Endodermal cell (in vitro differentiated cells): ENCODE results near the gene TBC1D16. TPM values are rescaled to one million over a fixed set of nuclear protein-coding genes. Genes with fewer than 3 reads are reported as not detected.

ENCODE experiments used
- DNase-seq: peaks from one replicate; pipeline ENCODE4 v3.0.0-alpha.2; 2017
- H3K27ac ChIP-seq: 2 replicates; pipeline ENCODE4 v1.5.1; 2013; ENCODE audit warnings: mild to moderate bottlenecking, low read depth, low read length, moderate library complexity
- H3K27me3 ChIP-seq: 2 replicates; pipeline ENCODE4 v1.6.1; 2013; ENCODE audit warnings: mild to moderate bottlenecking, low read length, moderate library complexity; ENCODE audit not compliant: insufficient read depth, control insufficient read depth, poor library complexity, severe bottlenecking
- H3K36me3 ChIP-seq: 2 replicates; pipeline ENCODE4 v1.7.0; 2013; ENCODE audit warnings: mild to moderate bottlenecking, low read length, moderate library complexity; ENCODE audit not compliant: control insufficient read depth, insufficient read depth
- H3K4me1 ChIP-seq: one replicate; pipeline ENCODE4 v1.7.0; 2013; ENCODE audit warnings: low read length; ENCODE audit not compliant: control insufficient read depth, insufficient read depth
- H3K4me3 ChIP-seq: 2 replicates; pipeline ENCODE4 v1.5.1; 2013; ENCODE audit warnings: mild to moderate bottlenecking, low read length, moderate library complexity
- H3K9ac ChIP-seq: 2 replicates; pipeline ENCODE4 v1.6.1; 2013; ENCODE audit warnings: mild to moderate bottlenecking, low read length, moderate library complexity; ENCODE audit not compliant: poor library complexity, severe bottlenecking; ENCODE audit errors: extremely low read depth
- H3K9me3 ChIP-seq: 2 replicates; pipeline ENCODE4 v1.6.1; 2013; ENCODE audit warnings: mild to moderate bottlenecking, low read length, moderate library complexity; ENCODE audit not compliant: control insufficient read depth
- H3K27ac Mint-ChIP-seq: 2 replicates; pipeline ENCODE4 v1.8.0; 2020; ENCODE audit warnings: mixed read lengths
- H3K27me3 Mint-ChIP-seq: 2 replicates; pipeline ENCODE4 v1.8.0; 2021; ENCODE audit warnings: mild to moderate bottlenecking, mixed read lengths; ENCODE audit not compliant: insufficient read depth
- H3K36me3 Mint-ChIP-seq: 2 replicates; pipeline ENCODE4 v1.8.0; 2020; ENCODE audit warnings: low read depth, mixed read lengths
- H3K4me1 Mint-ChIP-seq: 2 replicates; pipeline ENCODE4 v1.8.0; 2020; ENCODE audit warnings: mixed read lengths
- H3K4me3 Mint-ChIP-seq: 2 replicates; pipeline ENCODE4 v1.8.0; 2020; ENCODE audit warnings: mild to moderate bottlenecking, moderate library complexity, mixed read lengths
- H3K9me3 Mint-ChIP-seq: 2 replicates; pipeline ENCODE4 v1.8.0; 2020; ENCODE audit warnings: mild to moderate bottlenecking, mixed read lengths
- CTCF ChIP-seq: fragments of 200-600 bp; sonication (generic); conservative IDR thresholded peaks from 2 replicates; pipeline ENCODE4 v1.5.0; 2021; ENCODE audit warnings: antibody characterized with exemption, mild to moderate bottlenecking
- WGBS, 2 experiments: methylation state at CpG; one replicate each; pipeline versions ENCODE4 v1.1.5 to v1.1.7; 2013; ENCODE audit warnings: missing lambda C conversion rate in 2 of 2, mixed read lengths in 1 of 2; ENCODE audit not compliant: insufficient coverage in 1 of 2, insufficient read length in 1 of 2; 5-methylcytosine and 5-hydroxymethylcytosine counted together
- total RNA-seq, 2 donors: library from RNA; stranded (reverse); fragmentation: NEBNext Ultra II Directional in 1 of 2; extraction: Animal tissue kit (Norgen Biotek cat#: 25700) in 1 of 2; gene quantifications; 2 replicates in 1 of 2; 3 replicates in 1 of 2; pipeline ENCODE4 v1.2.1, GENCODE V29; 2021

TBC1D16 gene
- total RNA-seq, 2 donors from 2014 or later = 88.2 to 116 TPM

GRCh38 chr17:80002690-80003490 is 32.8 kb downstream of the TBC1D16 start:
- peaks cover 8% of the 10 kb centered on the region for H3K9me3 Mint-ChIP-seq
- peaks cover 10% of the 10 kb centered on the region for H3K4me1 Mint-ChIP-seq
- TF ChIP-seq CTCF = peak; percentile 11
- H3K36me3 ChIP-seq = peaks cover 24% of the 10 kb centered on the region
- H3K4me1 ChIP-seq = peaks cover 9% of the 10 kb centered on the region
- H3K27ac ChIP-seq = no peak overlapping the region
- H3K27me3 ChIP-seq = no peaks in the 10 kb centered on the region
- no peak overlapping the region for H3K4me3 ChIP-seq
- H3K27ac Mint-ChIP-seq = peak overlapping the region; percentile 35
- no peaks in the 10 kb centered on the region for H3K27me3 Mint-ChIP-seq
- no peak overlapping the region for H3K9ac ChIP-seq
- 87 to 92% methylated on average over 20 to 30 of the region's 30 CpGs for WGBS, 2 experiments
- peaks cover 51% of the 10 kb centered on the region for H3K36me3 Mint-ChIP-seq
- no peak for DNase-seq
- H3K9me3 ChIP-seq = peaks cover 6% of the 10 kb centered on the region
- no peak overlapping the region for H3K4me3 Mint-ChIP-seq

GRCh38 chr17:80002070-80002641 is 33.5 kb downstream of the TBC1D16 start:
- DNase-seq = no peak
- H3K4me3 Mint-ChIP-seq = no peak overlapping the region
- no peak overlapping the region for H3K27ac Mint-ChIP-seq
- H3K36me3 Mint-ChIP-seq = peaks cover 49% of the 10 kb centered on the region
- 94 to 98% methylated on average over 22 to 26 of the region's 26 CpGs for WGBS, 2 experiments
- H3K27me3 ChIP-seq = no peaks in the 10 kb centered on the region
- H3K9me3 ChIP-seq = peaks cover 6% of the 10 kb centered on the region
- no peaks in the 10 kb centered on the region for H3K27me3 Mint-ChIP-seq
- H3K9me3 Mint-ChIP-seq = peaks cover 8% of the 10 kb centered on the region
- H3K9ac ChIP-seq = no peak overlapping the region
- no peak overlapping the region for H3K4me3 ChIP-seq
- no peak overlapping the region for H3K27ac ChIP-seq
- no peak for TF ChIP-seq CTCF
- H3K4me1 Mint-ChIP-seq = peaks cover 10% of the 10 kb centered on the region
- peaks cover 19% of the 10 kb centered on the region for H3K36me3 ChIP-seq
- H3K4me1 ChIP-seq = peaks cover 9% of the 10 kb centered on the region

DNA sequence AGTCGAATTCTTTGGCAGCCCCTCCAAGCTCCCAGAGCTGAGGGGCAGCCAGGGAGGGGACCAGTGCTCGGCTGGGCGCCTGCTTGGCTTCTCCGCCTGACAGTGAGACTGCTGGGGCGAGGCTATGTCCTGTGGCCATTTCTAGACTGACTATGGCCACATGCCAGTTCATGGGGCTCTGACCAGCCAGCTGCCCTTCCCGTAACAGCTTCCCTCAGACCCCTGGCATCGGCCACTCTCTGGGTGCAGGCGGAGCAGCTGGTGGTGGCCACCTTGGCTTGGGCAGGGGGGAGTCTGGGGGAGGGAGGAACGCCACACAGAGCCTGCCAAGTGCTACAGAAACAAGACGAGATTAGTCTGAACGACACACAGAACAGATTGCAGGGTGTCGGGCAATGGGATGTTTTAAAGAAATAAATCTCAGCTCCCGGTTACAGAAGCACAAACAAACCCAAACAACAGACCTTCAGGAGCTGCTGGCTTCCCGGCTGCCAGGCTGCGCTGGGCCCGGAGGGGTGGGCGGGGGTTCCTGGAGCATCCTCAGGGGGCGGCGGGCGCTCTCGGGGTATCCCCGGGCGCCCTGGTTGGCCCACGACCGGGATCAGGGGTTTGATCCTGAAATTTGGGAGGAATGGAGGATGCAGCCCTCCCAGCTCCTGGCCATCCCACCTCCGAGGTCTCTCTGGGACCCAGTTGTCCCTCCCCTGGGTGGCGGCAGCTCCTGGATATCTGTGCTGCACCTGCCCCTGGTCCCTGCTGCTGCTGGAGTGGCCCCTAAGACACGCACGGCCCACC is 34.5 kb downstream of the TBC1D16 start:
- Histone ChIP-seq H3K4me1 (peaks cover 9% of the 10 kb centered on the region), H3K9me3 (peaks cover 6% of the 10 kb centered on the region), H3K4me3 (no peak overlapping the region), H3K36me3 (peaks cover 18% of the 10 kb centered on the region), H3K27ac (no peak overlapping the region), H3K27me3 (no peaks in the 10 kb centered on the region), H3K9ac (no peak overlapping the region)
- H3K27me3 Mint-ChIP-seq = no peaks in the 10 kb centered on the region
- no peak for TF ChIP-seq CTCF
- no peak overlapping the region for H3K4me3 Mint-ChIP-seq
- H3K4me1 Mint-ChIP-seq = peaks cover 9% of the 10 kb centered on the region
- 94% methylated on average over 13 to 29 of the region's 29 CpGs for WGBS, 2 experiments
- peaks cover 8% of the 10 kb centered on the region for H3K9me3 Mint-ChIP-seq
- no peak for DNase-seq
- H3K36me3 Mint-ChIP-seq = peaks cover 56% of the 10 kb centered on the region
- H3K27ac Mint-ChIP-seq = no peak overlapping the region
